Spleen (tissue), 11 donors: ENCODE data around the gene LGALS13. TPM values are rescaled to one million over a fixed set of nuclear protein-coding genes. Genes with fewer than 3 reads are reported as not detected.

ENCODE experiments used
- DNase-seq: peaks from one replicate; pipeline ENCODE4 v3.0.0-alpha.2; 2020
- H3K27ac ChIP-seq, 8 donors: fragments of 200-600 bp; sonication (generic) in 7 of 8; 1 replicate in 4 of 8; 2 replicates in 4 of 8; pipeline versions ENCODE4 v1.5.0 to v1.8.0; 2016 to 2021; ENCODE audit warnings: inconsistent platforms in 4 of 8, mild to moderate bottlenecking in 4 of 8, moderate library complexity in 1 of 8
- H3K27me3 ChIP-seq, 7 donors: fragments of 200-600 bp; sonication (generic) in 6 of 7; replicated peaks in 1 of 7; 1 replicate in 4 of 7; 2 replicates in 3 of 7; pipeline versions ENCODE4 v1.5.0 to v1.8.0; 2016 to 2021; ENCODE audit warnings: inconsistent platforms in 3 of 7, mild to moderate bottlenecking in 1 of 7
- H3K36me3 ChIP-seq, 6 donors: fragments of 200-600 bp; sonication (generic) in 5 of 6; 1 replicate in 4 of 6; 2 replicates in 2 of 6; pipeline versions ENCODE4 v1.5.0 to v1.8.0; 2016 to 2021; ENCODE audit warnings: inconsistent platforms in 2 of 6
- H3K4me1 ChIP-seq, 6 donors: fragments of 200-600 bp; sonication (generic) in 5 of 6; 1 replicate in 3 of 6; 2 replicates in 3 of 6; pipeline versions ENCODE4 v1.5.0 to v1.8.0; 2016 to 2021; ENCODE audit warnings: inconsistent platforms in 3 of 6
- H3K4me3 ChIP-seq, 8 donors: fragments of 200-600 bp; sonication (generic) in 7 of 8; 1 replicate in 4 of 8; 2 replicates in 4 of 8; pipeline versions ENCODE4 v1.5.0 to v1.8.0; 2016 to 2021; ENCODE audit warnings: inconsistent platforms in 4 of 8, mild to moderate bottlenecking in 4 of 8, moderate library complexity in 2 of 8
- H3K9me3 ChIP-seq, 8 donors: fragments of 200-600 bp; sonication (generic) in 7 of 8; 1 replicate in 4 of 8; 2 replicates in 4 of 8; pipeline versions ENCODE4 v1.5.0 to v1.8.0; 2016 to 2021; ENCODE audit warnings: inconsistent platforms in 4 of 8
- POLR2A ChIP-seq, 3 donors: fragments of 450-650 bp; IDR thresholded peaks; one replicate each; pipeline ENCODE4 v1.5.1; 2017; ENCODE audit warnings: antibody characterized with exemption in 3 of 3, mild to moderate bottlenecking in 1 of 3
- POLR2AphosphoS5 ChIP-seq, 3 donors: sonication (generic); formaldehyde crosslinking; IDR thresholded peaks; one replicate each; pipeline ENCODE4 v1.5.1; 2017; ENCODE audit warnings: antibody characterized with exemption in 3 of 3
- WGBS, 5 donors: extraction: QIAGEN DNeasy Blood & Tissue Kit in 3 of 5; methylation state at CpG; one replicate each; pipeline versions ENCODE4 v1.1.5 to v1.1.7; 2013 to 2018; 5-methylcytosine and 5-hydroxymethylcytosine counted together
- intact Hi-C: fragments of 100-400 bp; cut with DNase I; formaldehyde crosslinking; loops from one replicate; pipeline ENCODE4 v1.15.0; 2023; ENCODE audit warnings: low total_unique reads
- polyA plus RNA-seq, 3 donors: library from polyadenylated mRNA; stranded (reverse); fragments of 200-250 nt; gene quantifications; one replicate each; pipeline ENCODE4 v1.2.1, GENCODE V29; 2013
- total RNA-seq, 7 donors: library from RNA; depleted of rRNA in 3 of 7; stranded (reverse); fragments of >200 nt in 3 of 7; fragmentation: NEBNext Ultra II Directional in 4 of 7; extraction: Animal tissue kit (Norgen Biotek cat#: 25700) in 4 of 7; gene quantifications; one replicate each; pipeline versions ENCODE4 v1.1.0 to v1.2.1, GENCODE V29; 2016 to 2021
- TF ChIP-seq, protein P1 (sequence below), 11 experiments: fragments of 200-600 bp in 7 of 11; fragments of 450-650 bp in 4 of 11; sonication (generic) in 4 of 11; IDR thresholded peaks in 8 of 11; conservative IDR thresholded peaks in 3 of 11; 1 replicate in 7 of 11; 2 replicates in 4 of 11; pipeline versions ENCODE4 v1.4.0 to v1.8.0; 2016 to 2021; ENCODE audit warnings: antibody characterized with exemption in 11 of 11, inconsistent platforms in 4 of 11, mild to moderate bottlenecking in 1 of 11
- donor health status: healthy with polysubstance abuse.
- donor health status: DM: no; HTN: no; CAD: no; lungs with moderate emphysema.
- donor health status: DM: no; HTN: no; CAD: no.
- donor health status: Bipolar disorder and iron deficiency.
- donor health status: healthy.
- donor health status: DM: no; HTN: no; CAD: no.
- donor health status: DM: yes; HTN: yes; CAD: no.

The LGALS13 gene
- total and polyA plus RNA-seq, 10 donors: not detected

DNA sequence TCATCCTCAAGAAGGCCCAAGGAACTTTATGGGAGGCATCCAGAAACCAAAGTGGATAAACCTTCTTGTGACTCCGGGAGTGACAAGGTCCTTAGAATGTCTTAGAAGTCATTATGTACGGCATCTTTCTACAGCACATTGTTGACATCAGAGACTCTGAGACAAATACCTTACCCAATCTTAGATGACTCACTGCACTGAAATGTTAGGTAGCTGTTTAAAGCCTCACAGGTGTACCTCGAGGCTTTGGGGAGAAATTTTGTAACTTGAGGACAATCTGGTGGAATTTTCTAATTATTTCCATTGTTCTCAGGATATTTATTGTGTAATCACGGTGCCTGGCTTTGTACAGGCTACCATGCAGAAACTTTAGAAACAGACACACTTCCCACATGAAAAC, 14.8 kb upstream of the LGALS13 start:
- no peak overlapping the region for H3K27ac ChIP-seq
- no peaks in the 10 kb centered on the region for H3K36me3 ChIP-seq
- no peaks in the 10 kb centered on the region for H3K4me1 ChIP-seq
- no peaks in the 10 kb centered on the region for H3K9me3 ChIP-seq
- peaks cover 0 to 57% (median 0%) of the 10 kb centered on the region in 7 donors for H3K27me3 ChIP-seq
- TF ChIP-seq, protein P1, sequence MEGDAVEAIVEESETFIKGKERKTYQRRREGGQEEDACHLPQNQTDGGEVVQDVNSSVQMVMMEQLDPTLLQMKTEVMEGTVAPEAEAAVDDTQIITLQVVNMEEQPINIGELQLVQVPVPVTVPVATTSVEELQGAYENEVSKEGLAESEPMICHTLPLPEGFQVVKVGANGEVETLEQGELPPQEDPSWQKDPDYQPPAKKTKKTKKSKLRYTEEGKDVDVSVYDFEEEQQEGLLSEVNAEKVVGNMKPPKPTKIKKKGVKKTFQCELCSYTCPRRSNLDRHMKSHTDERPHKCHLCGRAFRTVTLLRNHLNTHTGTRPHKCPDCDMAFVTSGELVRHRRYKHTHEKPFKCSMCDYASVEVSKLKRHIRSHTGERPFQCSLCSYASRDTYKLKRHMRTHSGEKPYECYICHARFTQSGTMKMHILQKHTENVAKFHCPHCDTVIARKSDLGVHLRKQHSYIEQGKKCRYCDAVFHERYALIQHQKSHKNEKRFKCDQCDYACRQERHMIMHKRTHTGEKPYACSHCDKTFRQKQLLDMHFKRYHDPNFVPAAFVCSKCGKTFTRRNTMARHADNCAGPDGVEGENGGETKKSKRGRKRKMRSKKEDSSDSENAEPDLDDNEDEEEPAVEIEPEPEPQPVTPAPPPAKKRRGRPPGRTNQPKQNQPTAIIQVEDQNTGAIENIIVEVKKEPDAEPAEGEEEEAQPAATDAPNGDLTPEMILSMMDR (IDR thresholded peaks at IDR 0.05 in 8 of 11, conservative IDR thresholded peaks at IDR 0.05 in 3 of 11): no peak
- TF ChIP-seq POLR2AphosphoS5 (IDR thresholded peaks at IDR 0.05): no peak
- no peak for TF ChIP-seq POLR2A (IDR thresholded peaks at IDR 0.05)
- intact Hi-C loops: no loop called here
- no peak for DNase-seq
- H3K4me3 ChIP-seq: no peak overlapping the region
- WGBS, 5 donors: 65 to 71% (median 67%) methylated on average over 4 of the region's 4 CpGs

DNA sequence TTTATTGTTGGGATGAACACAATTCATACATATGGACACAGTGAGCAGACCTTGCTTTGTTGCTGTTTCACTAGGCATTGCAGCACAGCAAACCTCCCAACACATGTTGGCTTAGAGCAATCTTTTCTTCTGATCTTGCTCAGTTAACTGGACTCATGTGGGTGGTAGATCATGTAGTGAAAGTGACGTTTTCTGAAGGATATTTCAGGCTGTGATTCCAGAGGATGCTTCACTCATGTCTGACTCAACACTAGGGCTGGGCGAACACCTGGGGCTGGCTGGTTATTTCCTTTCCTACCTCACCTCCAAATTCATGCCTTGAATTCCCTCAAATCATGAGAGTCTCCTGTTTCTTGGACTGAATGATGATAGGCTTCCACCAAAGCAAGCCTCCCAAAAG, 14.3 kb upstream of the LGALS13 start:
- intact Hi-C loops: no loop called here
- no peak for DNase-seq
- 31 to 47% (median 39%) methylated on average over 2 of the region's 2 CpGs for WGBS, 5 donors
- Histone ChIP-seq H3K4me1 (no peaks in the 10 kb centered on the region), H3K9me3 (no peaks in the 10 kb centered on the region), H3K36me3 (no peaks in the 10 kb centered on the region), H3K4me3 (no peak overlapping the region), H3K27ac (no peak overlapping the region), H3K27me3 (peaks cover 0 to 54% (median 0%) of the 10 kb centered on the region in 7 donors)
- no peak for TF ChIP-seq POLR2A (IDR thresholded peaks at IDR 0.05)

DNA sequence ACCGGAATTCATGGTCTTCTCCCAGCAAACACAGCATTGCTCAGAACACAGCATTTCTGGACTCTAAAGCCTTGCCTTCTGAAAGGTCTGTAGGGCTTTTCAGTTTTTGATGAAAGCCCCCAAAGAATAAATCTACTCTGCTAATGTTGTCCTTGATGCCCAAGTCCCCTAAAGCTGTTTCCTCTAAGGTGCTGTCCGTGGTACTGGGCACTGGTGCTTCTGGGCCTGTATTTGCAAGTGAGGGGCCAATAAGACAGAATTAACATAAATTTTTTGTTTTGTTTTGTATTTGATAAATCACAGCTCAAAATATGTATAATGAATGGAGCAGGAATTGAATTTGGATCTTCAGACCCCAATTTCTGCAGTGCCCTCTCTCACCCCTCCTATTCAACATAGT, 12.1 kb upstream of the LGALS13 start:
- H3K27ac ChIP-seq: no peak overlapping the region
- H3K4me3 ChIP-seq: no peak overlapping the region
- H3K4me1 ChIP-seq: no peaks in the 10 kb centered on the region
- no peaks in the 10 kb centered on the region for H3K36me3 ChIP-seq
- peaks cover 0 to 46% (median 0%) of the 10 kb centered on the region in 7 donors for H3K27me3 ChIP-seq
- no peak for DNase-seq
- H3K9me3 ChIP-seq: no peaks in the 10 kb centered on the region
- 45 to 68% (median 54%) methylated on average over 2 of the region's 2 CpGs for WGBS, 5 donors
- TF ChIP-seq POLR2A (IDR thresholded peaks at IDR 0.05): no peak
- TF ChIP-seq POLR2AphosphoS5 (IDR thresholded peaks at IDR 0.05): no peak
- TF ChIP-seq, protein P1 (IDR thresholded peaks at IDR 0.05 in 8 of 11, conservative IDR thresholded peaks at IDR 0.05 in 3 of 11): no peak
- intact Hi-C loops: no loop called here

DNA sequence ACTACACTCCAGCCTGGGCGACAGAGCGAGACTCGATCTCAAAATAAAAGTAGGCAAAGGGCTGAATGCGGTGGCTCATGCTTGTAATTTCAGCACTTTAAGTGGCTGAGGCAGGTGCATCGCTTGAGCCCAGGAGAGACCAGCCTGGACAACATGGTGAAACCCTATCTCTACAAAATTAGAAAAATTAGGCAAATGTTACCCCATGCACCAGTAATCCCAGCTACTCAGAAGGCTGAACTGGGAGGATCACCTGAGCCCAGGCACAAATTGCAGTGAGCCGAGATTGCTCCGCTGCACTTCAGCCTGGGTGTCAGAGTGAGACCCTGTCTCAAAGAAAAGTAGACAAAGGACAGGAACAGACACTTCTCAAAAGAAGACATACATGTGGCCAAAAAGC, 9.9 kb upstream of the LGALS13 start:
- 84 to 90% (median 85%) methylated on average over 7 of the region's 7 CpGs for WGBS, 5 donors
- Histone ChIP-seq H3K9me3 (no peaks in the 10 kb centered on the region), H3K27me3 (peaks cover 0 to 66% (median 7%) of the 10 kb centered on the region in 7 donors), H3K36me3 (no peaks in the 10 kb centered on the region), H3K4me3 (no peak overlapping the region), H3K4me1 (no peaks in the 10 kb centered on the region), H3K27ac (no peak overlapping the region)
- intact Hi-C loops: no loop called here
- no peak for TF ChIP-seq POLR2A (IDR thresholded peaks at IDR 0.05)
- TF ChIP-seq, protein P1 (IDR thresholded peaks at IDR 0.05 in 8 of 11, conservative IDR thresholded peaks at IDR 0.05 in 3 of 11): no peak
- TF ChIP-seq POLR2AphosphoS5 (IDR thresholded peaks at IDR 0.05): no peak
- no peak for DNase-seq

DNA sequence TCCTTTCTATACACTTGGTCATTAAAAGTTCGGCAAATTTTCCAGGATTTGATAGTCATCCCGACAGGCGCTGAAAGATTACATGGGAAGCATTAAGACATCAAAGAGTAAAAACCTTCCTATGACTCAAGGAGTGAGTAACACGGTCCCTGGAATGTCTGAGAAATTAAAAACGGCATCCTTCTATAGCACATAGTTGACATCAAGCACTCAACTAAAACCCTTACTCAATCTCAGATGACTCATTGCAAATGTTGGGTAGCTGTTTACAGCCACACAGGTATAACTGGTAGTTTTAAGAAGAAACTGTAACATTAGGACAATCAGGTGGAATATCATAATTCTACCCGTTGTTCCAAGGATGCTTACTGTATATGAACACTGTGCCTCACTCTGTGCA, 6.4 kb upstream of the LGALS13 start:
- Histone ChIP-seq H3K27ac (no peak overlapping the region), H3K9me3 (peaks cover 0 to 4% (median 0%) of the 10 kb centered on the region in 8 donors), H3K27me3 (peaks cover 0 to 69% (median 9%) of the 10 kb centered on the region in 7 donors), H3K4me1 (no peaks in the 10 kb centered on the region), H3K4me3 (no peak overlapping the region), H3K36me3 (no peaks in the 10 kb centered on the region)
- intact Hi-C loops: no loop called here
- TF ChIP-seq, protein P1 (IDR thresholded peaks at IDR 0.05 in 8 of 11, conservative IDR thresholded peaks at IDR 0.05 in 3 of 11): no peak
- TF ChIP-seq POLR2A (IDR thresholded peaks at IDR 0.05) (no peak), POLR2AphosphoS5 (IDR thresholded peaks at IDR 0.05) (no peak)
- WGBS, 5 donors: 84 to 89% (median 87%) methylated on average over 6 of the region's 6 CpGs
- DNase-seq: no peak
